Skin epidermis (tissue), 12 donors: ENCODE measurements around the gene CCSER1.
"Not testable (repeated sequence)": the region's sequence is repeated elsewhere in the genome, so short reads cannot be mapped to it uniquely, and the experiment has no call there.

ENCODE experiments used
- H3K27ac ChIP-seq, 21 experiments: fragments of 200-600 bp; sonication (generic) in 11 of 21; one replicate each; pipeline ENCODE4 v1.5.0; 2020; ENCODE audit warnings: mild to moderate bottlenecking in 3 of 21, inconsistent platforms in 2 of 21, moderate library complexity in 2 of 21
- H3K4me3 ChIP-seq, 7 experiments: fragments of 200-600 bp; sonication (generic) in 2 of 7; one replicate each; pipeline ENCODE4 v1.5.0; 2020; ENCODE audit warnings: inconsistent platforms in 2 of 7, mild to moderate bottlenecking in 2 of 7, moderate library complexity in 1 of 7

The CCSER1 gene

DNA sequence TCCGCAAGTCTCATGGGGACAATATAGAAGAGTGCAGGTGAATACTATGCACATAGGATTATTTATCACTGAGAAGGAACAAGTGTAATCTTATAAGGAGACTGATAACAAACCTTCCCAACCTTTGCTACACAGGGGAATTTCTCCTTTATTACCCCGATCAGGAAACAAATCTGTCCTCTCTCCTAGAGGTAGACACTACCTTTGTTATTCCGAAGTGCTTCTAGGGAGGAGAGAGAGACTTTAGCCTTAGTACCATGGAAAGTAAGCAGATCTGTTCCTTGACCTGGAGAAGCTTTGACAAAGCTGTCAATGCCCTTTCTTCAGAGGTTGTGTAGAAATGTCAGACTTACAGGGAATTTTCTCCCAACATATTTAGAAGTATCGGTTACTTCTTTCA is 475.5 kb downstream of the CCSER1 start:
- no peak overlapping the region for H3K4me3 ChIP-seq
- no peak overlapping the region for H3K27ac ChIP-seq

DNA sequence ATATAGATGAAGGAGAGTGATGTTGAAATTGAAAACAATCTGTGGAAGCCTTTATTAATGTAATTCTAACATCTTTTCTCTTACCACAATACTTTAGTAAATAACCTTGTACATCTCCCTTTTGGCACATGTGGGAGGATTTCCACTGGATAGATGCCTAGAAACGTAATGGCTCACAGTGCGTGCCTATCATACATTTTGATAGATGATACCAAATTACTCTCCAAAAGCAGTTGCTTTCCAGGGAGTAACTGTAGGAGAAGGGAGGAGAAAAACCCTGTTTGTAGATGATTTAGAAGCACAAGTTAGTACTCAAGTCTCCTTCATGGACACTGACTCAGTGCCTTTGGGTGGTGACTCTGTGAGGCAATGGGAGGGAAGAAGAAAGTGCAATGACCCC is 476.3 kb downstream of the CCSER1 start:
- no peak overlapping the region for H3K27ac ChIP-seq
- H3K4me3 ChIP-seq = no peak overlapping the region

DNA sequence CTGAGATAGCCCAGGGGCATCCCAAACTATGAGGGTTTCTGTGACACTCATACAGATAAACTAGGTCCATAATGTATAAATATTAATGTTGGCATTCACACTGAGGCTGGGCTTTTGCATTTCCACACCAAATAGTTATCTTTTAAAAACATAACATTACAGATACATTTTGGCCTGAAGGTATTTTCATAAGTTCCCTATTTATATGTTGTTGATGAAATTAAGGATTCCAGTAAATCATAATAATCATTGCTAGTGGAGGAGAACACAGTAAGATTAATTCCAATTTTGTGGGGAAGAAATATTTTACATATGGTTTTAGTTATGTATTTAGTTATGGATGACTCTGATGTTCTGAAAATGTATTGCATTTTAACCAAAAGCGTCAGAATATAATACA is 479.6 kb downstream of the CCSER1 start:
- Histone ChIP-seq H3K27ac (no peak overlapping the region), H3K4me3 (no peak overlapping the region)

- Histone ChIP-seq H3K4me3 (no peak overlapping the region), H3K27ac (no peak overlapping the region)
Observed at GRCh38 chr4:90614371-90614770, 487.2 kb downstream of the CCSER1 start.

- Histone ChIP-seq H3K4me3 (no peak overlapping the region), H3K27ac (peak overlapping the region in 1 of 21 experiments; percentile 33)
Observed at GRCh38 chr4:90621080-90621479, 493.9 kb downstream of the CCSER1 start.

- Histone ChIP-seq H3K4me3 (no peak overlapping the region), H3K27ac (no peak overlapping the region)
Observed at GRCh38 chr4:90624781-90625180, 497.6 kb downstream of the CCSER1 start.

- H3K4me3 ChIP-seq = no peak overlapping the region
- H3K27ac ChIP-seq = no peak overlapping the region
Observed at GRCh38 chr4:90641861-90642599, 514.8 kb downstream of the CCSER1 start.

DNA sequence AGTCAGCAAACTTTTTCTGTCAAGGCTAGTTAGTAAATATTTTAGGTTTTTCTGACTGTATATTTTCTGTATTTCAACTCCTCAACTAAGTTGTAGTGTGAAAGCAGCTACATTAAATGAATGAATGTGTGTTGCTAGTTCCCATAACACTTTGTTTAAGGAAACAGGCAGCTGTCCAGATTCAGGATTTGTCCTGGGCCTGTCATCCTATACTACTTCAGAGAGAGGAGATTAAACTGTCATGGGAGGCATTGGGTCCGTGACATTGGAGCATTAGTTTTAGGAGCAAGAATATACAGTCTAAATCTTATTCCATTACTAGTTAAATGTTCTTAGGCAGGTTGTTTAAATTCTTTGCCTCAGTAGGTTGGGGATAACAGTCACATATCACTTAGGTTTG is 516.0 kb downstream of the CCSER1 start:
- no peak overlapping the region for H3K4me3 ChIP-seq
- H3K27ac ChIP-seq = no peak overlapping the region

- H3K4me3 ChIP-seq = no peak overlapping the region
- no peak overlapping the region for H3K27ac ChIP-seq
Observed at GRCh38 chr4:90648311-90648710, 521.1 kb downstream of the CCSER1 start.

GRCh38 chr4:90648791-90649190 is 521.6 kb downstream of the CCSER1 start:
- no peak overlapping the region for H3K27ac ChIP-seq
- no peak overlapping the region for H3K4me3 ChIP-seq

DNA sequence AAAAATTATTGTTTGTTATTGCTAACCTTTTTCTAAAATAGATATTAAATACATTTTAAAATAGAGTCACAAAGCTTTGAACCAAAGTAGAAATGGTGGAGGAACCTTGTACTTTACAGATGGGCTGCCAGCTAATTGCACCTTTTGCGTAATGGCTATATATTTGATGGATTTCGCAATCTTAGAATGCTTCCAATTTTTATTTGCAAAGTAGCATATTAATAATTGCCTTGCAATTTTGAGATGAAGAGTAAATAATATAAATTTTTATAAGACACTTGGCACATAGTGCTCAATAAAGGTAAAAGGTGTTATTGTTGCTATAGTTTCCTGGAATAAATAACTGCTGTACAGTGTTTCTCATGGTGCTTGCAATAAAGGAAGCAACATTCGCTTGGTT is 533.5 kb downstream of the CCSER1 start:
- Histone ChIP-seq H3K4me3 (no peak overlapping the region), H3K27ac (no peak overlapping the region)

DNA sequence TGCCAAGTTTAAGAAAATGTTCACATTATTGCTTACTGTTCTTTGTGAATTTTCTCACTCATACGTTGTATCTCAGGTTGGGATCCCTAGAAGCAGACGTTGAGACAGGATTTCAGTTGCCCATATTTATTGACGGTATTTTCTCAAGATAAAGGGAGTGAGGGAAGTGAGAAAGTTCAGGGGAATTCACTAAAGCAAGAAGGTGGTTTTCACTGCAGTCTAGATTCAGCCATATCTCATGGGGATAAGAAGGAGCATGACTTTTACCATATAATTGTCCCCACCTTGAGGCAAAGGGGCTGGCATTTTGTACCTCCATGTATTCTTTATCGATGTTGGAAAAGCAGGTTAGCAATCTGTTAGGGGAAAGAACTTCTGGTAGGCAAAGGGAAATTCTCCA is 543.0 kb downstream of the CCSER1 start:
- Histone ChIP-seq H3K4me3 (no peak overlapping the region), H3K27ac (no peak overlapping the region)

- no peak overlapping the region for H3K4me3 ChIP-seq
- no peak overlapping the region for H3K27ac ChIP-seq
Observed at GRCh38 chr4:90689739-90690138, 562.5 kb downstream of the CCSER1 start.

- Histone ChIP-seq H3K27ac (no peak overlapping the region), H3K4me3 (no peak overlapping the region)
Observed at GRCh38 chr4:90695411-90695810, 568.2 kb downstream of the CCSER1 start.

- H3K27ac ChIP-seq = not testable (repeated sequence)
Observed at GRCh38 chr4:90705501-90705900, 578.3 kb downstream of the CCSER1 start.

DNA sequence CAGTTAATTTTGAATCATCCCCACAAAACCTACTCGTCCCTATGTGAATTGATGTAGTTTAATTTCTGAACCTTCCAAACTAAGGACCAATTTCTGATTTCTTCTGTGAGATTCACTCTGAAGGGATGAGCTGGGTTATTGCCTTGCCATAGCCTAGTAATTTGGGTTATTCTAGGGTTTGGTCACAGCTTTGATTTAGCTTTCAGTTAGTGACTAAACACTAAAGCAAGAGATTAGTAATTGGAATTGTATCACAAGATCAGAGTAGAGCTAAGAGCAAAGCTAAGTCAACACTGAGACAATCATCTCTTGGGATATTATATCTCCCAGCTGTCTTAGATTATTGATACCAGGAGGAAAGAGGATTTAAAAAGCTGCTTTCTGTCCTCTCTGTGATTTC is 588.0 kb downstream of the CCSER1 start:
- no peak overlapping the region for H3K4me3 ChIP-seq
- H3K27ac ChIP-seq = no peak overlapping the region

More at GRCh38 chr4:90705501-90705900, 578.3 kb downstream of the CCSER1 start:
- not testable (repeated sequence) for H3K4me3 ChIP-seq

GRCh38 chr4:90718931-90719330 is 591.7 kb downstream of the CCSER1 start:
- H3K27ac ChIP-seq = no peak overlapping the region

DNA sequence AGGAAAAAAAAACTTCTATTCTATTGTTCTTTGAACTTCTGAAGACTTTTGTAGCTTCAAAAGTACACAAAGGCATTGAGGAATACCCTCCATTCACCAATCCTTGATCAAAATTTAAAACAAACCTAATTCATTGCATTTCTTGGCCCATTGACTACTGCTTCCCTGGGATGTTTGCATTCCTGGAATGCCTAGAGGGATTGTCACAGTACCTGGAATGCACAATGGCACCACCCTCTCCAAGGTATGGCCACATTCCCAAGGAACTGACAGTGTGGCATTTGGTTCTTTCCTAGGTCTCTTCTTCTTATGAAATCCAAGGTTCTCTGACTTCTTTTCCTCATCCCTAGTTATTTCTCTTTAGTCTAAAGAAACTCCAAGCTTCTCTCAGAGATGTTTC is 600.7 kb downstream of the CCSER1 start:
- Histone ChIP-seq H3K27ac (no peak overlapping the region), H3K4me3 (no peak overlapping the region)

More at GRCh38 chr4:90718931-90719330, 591.7 kb downstream of the CCSER1 start:
- no peak overlapping the region for H3K4me3 ChIP-seq

DNA sequence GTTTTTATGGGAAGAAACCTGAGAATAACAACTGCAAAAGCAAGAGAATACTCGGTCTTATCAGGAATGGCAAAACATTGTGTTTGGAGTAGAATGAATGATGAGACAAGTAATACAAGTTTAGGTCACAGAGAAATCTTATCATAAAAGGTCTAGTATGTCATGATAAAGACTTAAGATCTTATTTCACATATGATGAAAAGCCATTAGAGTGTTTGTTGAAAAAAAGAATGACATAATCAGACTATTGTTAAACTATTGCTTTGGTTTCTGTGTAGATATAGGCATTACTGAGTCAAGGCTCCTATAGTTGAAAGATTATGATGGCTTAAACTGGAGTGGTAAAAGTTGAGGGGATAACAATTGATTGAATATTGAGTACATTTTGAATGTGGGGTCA is 603.6 kb downstream of the CCSER1 start:
- Histone ChIP-seq H3K4me3 (no peak overlapping the region), H3K27ac (no peak overlapping the region)

GRCh38 chr4:90733211-90733610 is 606.0 kb downstream of the CCSER1 start:
- Histone ChIP-seq H3K4me3 (no peak overlapping the region), H3K27ac (no peak overlapping the region)

GRCh38 chr4:90745176-90745575 is 618.0 kb downstream of the CCSER1 start:
- H3K27ac ChIP-seq = no peak overlapping the region
- no peak overlapping the region for H3K4me3 ChIP-seq

GRCh38 chr4:90753068-90753467 is 625.9 kb downstream of the CCSER1 start:
- Histone ChIP-seq H3K27ac (no peak overlapping the region), H3K4me3 (no peak overlapping the region)
